Cardiac fibroblast (primary cell): Measurements from ENCODE around the gene OGFR.
A peak's percentile ranks its signal among the peaks of the same experiment; 100 is the strongest.

Experiments used
- DNase-seq, 2 donors: peaks; one replicate each; pipeline versions ENCODE4 v3.0.0 to v3.0.0-alpha.2; 2010; ENCODE audit warnings: low read depth in 2 of 2
- H3K4me3 ChIP-seq, 2 donors: replicated peaks in 1 of 2; 1 replicate in 1 of 2; 2 replicates in 1 of 2; pipeline ENCODE4 v1.5.1; 2011; ENCODE audit warnings: low read depth in 2 of 2, low read length in 2 of 2, mild to moderate bottlenecking in 2 of 2, moderate library complexity in 1 of 2
- TF ChIP-seq, protein P1 (sequence below): IDR thresholded peaks from one replicate; pipeline ENCODE4 v1.5.1; 2011; ENCODE audit warnings: low read depth, mild to moderate bottlenecking, low read length, inconsistent platforms

OGFR gene

DNA sequence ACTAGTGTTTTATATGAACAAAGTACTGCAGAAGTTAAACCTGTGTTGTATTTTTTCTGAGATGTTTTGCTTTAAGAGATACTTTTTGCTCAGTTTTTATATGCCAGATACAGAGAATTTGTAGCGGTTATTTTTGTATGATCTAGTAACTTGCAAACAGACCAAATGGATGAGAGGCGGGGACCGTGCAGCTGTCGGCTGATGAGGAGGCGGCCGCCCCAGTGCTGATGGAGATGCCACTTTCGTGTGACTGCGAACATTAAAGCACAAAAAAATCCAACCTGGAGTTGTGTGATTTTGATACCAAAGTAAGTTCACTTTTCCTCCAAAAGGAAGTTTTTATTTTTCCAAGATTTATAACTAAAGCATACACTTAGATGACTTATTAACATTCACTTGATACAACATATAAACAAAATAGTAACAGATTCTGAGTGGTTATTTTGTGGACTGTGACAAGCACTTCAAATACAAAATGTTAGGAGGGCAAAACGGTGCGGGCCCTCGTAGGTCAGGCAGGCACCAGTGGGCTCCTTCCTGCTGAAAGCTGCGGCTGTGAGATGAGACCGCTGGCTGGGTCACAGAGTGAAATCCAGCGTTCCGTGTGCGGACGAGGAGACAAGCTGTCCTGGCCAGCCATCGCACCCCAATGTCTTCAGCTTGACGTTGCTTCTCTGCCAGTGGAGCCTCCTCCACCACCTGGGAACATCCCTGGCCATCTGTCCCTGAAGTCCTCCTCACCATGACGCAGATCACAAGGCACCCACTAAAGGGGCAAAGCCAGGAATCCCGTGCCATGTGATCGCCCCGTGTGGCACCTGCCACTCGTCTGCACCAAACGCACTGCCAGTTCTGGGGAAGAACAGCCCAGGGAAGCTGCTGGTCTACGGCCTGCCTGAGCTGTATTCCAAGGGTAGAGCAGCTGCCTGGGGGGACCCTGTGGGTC lies 4.0 kb upstream of the OGFR start:
- H3K4me3 ChIP-seq, result no peak overlapping the region
- TF ChIP-seq, protein P1, sequence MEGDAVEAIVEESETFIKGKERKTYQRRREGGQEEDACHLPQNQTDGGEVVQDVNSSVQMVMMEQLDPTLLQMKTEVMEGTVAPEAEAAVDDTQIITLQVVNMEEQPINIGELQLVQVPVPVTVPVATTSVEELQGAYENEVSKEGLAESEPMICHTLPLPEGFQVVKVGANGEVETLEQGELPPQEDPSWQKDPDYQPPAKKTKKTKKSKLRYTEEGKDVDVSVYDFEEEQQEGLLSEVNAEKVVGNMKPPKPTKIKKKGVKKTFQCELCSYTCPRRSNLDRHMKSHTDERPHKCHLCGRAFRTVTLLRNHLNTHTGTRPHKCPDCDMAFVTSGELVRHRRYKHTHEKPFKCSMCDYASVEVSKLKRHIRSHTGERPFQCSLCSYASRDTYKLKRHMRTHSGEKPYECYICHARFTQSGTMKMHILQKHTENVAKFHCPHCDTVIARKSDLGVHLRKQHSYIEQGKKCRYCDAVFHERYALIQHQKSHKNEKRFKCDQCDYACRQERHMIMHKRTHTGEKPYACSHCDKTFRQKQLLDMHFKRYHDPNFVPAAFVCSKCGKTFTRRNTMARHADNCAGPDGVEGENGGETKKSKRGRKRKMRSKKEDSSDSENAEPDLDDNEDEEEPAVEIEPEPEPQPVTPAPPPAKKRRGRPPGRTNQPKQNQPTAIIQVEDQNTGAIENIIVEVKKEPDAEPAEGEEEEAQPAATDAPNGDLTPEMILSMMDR, result no peak
- no peak for DNase-seq

DNA sequence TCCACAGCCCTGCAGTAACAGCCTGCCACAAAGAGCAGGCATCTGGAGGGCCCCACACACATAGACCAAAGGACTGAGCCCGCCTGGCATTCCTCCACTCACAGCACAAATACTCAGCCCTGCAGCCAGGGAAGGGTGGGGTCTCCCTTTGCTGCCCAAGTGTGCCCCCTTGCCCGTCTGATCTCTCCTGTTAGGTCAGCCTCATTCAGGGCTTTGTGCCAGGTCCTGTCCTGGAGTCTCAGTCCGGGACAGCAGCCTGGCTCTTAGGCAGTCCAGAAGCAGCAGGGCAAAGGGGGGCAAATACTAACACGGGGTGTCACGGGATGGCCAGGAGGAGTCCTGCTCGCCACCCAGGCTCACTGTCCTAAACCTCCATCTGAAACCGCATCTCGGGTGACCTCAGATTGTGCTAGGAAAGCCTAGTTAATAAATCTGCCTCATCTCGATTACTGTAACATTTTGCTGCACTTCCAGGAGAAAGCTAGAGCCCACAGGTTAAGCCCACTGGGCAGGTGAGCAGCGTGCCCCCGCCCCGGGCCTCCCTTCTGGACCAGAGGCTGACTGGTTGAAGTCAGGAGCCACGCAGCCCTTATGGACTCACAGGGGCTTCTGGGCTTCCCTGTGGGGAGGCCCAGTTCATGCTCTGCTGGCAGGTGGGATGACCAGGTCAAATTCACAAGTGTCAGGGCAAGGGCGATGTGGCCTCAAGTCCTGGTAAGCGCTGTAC lies 3.2 kb upstream of the OGFR start:
- TF ChIP-seq, protein P1, result no peak

DNA sequence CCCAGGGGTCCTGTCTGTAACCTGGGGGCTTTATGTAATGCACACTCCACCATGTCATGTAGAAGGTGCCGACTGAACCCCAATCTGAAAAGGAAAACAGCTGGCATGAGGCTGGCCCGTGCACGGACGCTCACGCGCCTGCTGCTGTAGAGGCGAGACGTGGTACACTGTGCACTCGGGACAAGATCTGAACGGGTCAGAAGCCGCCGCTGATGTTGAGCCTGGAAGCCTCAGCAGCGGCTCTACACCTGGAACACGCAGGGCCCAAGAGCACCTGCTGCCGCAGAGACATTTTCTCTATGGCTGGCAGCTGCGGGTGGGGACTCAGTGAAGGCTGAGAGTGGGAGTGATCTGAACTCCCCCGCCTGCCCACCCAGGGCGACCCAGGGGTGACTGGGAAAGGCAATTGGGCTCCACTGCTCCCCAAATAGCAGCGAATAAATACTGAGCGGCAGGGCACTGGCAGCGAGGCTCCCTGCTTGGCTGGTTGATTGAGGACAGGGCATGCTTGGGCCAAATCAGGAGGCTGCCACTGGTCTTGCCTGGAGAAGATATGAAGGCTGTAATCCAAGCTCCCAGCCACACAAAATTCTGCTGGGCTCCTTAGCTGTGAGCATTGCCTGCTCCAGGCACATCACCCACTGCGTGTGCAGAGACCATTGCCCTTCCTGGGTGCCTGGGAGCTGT lies 2.5 kb upstream of the OGFR start:
- DNase-seq, result no peak
- no peak overlapping the region for H3K4me3 ChIP-seq
- TF ChIP-seq, protein P1, result no peak

More for the DNA sequence above, 3.2 kb upstream of the OGFR start:
- DNase-seq, result no peak
- no peak overlapping the region for H3K4me3 ChIP-seq

DNA sequence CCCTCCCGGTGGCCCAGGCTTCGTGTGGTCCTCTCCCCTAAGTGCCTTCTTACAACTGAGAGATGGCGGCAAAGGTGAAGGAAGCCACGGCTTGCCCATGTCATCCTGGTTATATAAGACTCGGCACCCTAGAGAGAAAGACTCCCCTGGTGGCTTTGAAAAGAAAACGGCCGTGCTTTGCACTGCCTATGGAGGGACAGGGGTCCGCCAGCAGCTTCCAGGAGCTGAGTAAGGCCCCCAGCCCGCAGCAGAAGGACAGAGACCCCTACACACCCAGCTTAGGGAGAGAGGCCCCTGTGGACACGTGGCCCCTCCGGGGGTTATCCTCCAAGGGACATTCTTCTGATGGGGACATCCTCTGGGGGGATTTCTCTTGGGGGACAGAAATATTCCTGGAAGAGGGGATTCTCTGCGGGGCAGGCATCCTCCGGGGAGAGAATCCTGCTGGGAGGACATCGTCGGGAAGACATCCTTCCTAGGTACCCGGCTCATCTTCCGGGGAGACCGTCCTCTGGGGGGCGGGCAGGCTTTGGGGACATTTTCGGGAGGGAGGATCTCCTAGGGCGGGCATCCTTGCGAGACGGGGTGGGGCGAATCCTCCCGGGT lies 511 bp upstream of the OGFR start:
- no peak for DNase-seq
- TF ChIP-seq, protein P1, result no peak
- peak overlapping the region; percentile 62 to 87 for H3K4me3 ChIP-seq

DNA sequence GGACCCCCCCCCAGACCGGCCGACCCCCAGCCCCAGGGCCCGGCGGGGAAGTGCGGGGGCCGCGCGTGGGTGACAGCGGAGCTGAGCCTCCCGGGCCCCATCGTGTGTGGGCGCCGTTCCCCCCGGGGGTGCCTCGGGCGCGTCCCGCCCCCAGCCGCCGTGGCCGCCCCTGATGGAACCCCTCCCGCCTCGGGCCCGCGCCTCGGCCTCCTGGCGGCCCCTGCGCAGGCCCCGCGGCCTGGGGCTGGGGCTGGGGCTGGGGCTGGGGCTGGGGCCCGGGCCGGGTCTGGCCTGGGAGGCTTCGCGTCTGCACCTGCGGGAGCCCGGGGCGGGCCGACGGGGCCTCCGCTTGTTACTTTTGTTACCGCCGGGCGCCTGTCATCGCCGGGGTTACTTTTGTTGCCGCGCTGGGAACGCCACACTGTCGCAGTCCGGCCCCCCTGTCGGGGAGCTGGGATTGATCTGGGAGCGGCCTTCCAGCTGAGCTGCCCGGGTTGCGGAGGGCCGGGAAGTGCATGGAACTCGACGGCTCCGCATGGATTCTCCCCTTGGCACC lies 598 bp downstream of the OGFR start:
- TF ChIP-seq, protein P1, result no peak
- H3K4me3 ChIP-seq, result peak overlapping the region; percentile 72 to 87
- no peak for DNase-seq
